ENCODE results near the gene ARMC6.

Gene ARMC6

DNA sequence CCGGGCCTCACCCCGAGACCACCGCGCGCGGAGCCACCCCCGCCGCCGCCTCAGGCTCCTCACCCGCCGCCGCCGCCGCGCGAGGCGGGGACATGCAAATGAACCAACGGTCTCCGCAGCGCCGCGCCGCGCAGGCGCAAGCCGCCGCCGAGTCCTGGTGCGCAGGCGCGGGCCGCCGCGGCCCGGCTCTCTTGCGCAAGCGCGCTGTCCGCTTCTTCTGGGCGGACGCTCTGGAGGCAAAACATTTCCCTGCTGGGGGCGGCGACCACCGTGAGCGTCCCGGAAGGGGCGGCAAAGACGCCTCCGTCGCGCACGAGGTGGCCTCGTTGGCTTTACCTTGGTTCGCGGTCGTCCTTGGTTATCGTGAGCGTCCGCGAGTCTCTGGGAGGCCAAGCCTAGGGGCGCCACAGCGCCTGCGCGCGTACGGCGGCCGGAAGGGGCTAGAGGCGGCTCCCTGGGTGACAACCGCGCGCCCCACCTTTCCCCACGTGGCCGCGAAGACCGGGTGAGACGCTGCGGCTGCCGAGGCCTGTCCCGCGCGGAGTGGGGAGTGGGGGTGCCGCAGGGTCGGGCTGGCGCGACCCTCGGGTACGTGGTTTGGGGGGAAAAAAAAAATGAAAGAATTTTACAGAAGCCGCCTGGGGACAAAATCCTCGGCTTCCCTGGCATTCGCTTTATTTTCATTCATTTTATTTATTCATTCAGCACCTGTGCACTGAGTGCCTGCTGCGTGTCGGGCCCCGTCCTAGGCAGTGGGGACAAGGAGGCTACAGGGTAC is at the start of gene ARMC6, which contains the start of gene SUGP2:
TSS of gene ARMC6 (plus strand) at position 178 of the 778 bp plus-strand sequence. CDS start 607 bp downstream, outside the sequence.
TSS of gene SUGP2 (minus strand) at position 92 of the 778 bp plus-strand sequence. CDS start 2,446 bp downstream, outside the sequence.
- peak; percentile 92 to 93 for DNase-seq

DNA sequence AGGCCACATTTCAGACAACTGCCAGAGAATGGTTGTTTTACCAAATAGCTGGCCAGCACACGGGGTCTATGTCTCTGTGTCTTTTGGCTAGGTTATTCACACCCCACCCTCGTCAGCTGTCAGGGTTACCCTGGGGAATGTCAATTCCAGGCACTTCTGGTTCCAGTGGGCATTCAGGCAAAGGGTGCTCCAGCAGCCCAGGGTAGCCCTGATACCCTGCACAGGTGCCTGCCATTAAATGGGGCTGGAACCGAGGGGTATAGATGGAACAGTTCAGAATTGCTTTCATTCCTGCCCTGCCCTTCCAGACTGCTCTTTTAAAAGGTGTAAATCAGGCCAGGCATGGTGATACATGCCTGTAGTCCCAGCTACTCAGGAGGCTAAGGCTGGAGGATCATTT is 49.2 kb upstream of the ARMC6 start:
- DNase-seq = no peak

DNA sequence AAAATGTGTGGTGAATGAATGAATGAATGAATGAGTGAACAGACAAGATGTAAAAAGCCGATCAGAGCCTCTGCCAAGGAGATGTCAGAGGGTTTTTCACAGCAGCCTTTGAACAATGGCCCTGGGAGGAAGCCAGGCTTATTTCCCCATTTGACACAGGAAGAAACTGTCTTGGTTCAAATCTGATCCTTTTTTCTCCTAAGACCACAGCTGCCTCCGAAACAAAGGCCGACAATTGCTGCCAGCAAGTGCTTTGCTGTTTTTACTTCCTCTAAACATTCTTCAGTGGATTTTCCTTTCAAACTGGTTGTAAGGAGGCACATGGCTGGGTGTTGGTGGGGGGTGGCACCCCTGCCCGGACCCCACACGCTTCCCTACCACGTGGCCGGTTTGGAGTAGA is 48.1 kb upstream of the ARMC6 start:
- DNase-seq = peak in 1 of 2 donors; percentile 12

DNA sequence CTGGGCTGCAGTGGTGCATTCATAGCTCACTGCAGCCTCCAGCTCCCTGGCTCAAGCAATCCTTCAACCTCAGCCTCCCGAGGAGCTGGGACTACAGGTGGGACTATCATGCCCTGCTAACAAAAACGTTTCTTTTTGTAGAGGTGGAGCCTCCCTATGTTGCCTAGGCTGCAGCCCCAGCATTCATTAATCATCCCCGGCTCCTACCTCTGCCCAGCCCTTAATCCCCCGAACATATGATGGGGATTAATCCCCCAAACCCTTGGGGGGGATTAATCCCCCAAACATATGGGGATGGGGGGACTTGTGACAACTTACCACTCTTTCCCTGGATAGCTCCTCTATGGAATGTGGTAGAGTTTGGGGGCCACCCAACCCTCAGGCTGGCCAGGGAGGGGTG is 45.9 kb upstream of the ARMC6 start:
- no peak for DNase-seq

DNA sequence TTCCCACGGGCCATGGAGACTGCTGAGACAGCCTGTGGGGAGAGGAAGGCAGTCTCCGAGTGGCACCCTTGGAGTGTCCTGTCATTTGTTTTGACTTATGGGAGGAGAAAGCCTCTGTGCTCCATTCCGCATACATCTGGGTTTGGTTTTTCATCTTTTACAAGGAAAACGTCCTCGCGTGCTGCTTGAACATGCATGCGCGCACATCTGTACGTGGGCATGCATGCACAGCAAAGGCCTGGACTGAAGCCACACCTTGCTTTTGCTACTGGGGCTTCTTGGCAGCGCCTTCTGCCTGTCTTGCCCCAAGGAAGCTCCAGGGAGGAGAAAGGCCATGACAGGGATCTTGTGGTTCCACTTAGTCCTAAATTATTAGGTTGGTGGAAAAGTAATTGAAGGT is 44.1 kb upstream of the ARMC6 start:
- DNase-seq = no peak

DNA sequence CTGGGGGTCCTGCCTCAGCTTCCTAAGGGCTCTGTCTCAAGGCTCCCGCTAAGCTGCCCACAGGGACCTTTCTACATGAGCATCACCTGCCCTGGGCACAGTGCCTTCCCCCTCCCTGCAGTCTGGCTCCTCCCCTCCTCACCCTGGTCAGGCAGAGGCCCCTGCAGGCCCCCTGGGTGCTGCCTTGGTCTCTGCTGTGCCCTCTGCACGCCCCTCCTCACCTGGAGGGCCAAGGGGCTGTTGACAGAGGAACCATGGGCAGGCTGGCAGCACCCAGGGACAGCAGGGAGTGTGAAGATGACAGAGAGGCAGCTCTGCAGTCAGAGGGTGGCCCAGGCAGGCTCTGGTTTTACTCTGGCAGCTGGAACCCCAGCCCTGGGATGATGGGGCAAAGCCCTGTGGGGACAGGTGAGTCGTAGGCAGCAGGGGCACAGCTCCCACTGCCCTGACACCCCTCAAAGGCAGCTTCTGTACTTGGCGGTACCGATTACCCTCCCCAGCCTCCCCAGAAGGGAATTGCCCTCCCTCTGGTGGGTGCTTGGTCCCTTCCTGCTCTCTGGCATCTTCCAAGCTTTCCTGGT is 43.2 kb upstream of the ARMC6 start:
- no peak for DNase-seq

DNA sequence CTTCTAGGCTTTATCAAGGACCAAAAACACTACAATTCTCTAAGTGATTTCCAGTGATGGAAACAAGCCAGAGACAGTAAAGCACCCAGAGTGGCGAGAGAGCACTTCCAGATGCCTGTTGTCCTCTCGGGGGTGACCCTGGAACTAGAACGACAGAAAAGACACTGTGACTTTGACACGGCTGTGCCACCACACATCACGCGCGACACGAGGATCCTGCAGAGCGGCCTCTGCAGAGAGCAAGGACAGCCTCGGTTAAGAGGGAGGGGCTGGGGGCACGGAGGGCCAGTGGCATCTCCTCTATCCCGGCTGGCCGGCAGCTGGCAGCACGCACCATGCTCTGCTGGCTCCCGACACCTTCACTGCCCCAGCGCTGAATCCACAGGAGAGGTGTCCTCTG is 42.4 kb upstream of the ARMC6 start:
- no peak for DNase-seq

DNA sequence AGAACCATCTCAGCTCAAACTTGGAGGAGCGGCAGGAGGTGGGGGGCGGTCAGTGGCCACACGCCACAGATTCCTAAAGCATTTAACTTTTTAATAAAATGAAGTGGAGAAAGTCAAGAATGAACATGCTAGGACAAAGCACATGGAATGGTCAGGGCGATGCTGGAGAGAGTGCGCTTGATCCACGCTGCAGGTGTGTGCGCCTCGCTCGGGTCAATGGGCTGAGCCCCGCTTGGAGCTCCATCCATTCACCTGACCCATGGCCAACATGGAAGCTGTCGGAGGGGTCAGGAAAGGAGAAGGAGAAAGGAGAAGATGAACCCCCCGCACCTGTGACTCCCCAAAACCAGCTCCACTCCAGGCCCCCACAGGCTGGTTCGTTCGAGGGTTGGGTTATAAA is 41.9 kb upstream of the ARMC6 start:
- no peak for DNase-seq

DNA sequence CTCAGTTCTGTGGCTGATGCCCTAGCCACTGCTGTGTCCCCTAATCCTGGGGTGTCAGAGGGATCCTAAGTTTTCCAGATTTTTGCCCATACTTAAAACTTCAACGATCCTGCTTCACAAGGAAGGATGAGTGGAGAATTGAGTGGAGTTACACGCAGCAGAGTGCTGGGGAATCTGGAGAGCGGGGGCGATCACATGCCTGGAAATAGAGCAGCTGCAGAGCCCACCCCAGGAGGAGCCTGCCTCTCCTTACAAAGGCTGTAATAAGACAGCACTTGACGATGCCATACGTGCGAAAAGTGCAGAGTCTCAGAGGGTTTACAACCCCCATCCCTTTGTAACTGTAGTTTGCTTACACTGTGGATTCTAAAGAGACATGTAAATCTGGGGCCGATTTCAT is 40.7 kb upstream of the ARMC6 start:
- DNase-seq = no peak

DNA sequence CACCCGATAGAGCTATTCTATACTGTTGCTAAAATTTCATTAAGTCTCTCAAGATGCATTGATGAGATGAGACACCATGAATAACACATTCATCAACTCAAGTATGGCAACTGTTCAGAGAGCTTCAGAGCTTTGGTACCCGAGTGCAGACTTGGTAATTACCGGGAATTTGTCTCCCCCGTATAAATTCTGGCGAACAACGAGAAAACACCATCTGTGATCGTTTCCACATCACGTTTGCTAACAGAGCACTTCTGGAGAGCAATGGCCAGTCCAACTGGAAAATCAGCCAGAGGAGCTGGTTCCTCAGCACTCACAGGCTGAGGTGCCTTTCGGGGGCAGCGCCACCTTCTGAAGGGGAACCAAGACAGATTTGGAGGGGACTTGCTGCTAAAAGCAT is 40.3 kb upstream of the ARMC6 start:
- no peak for DNase-seq

DNA sequence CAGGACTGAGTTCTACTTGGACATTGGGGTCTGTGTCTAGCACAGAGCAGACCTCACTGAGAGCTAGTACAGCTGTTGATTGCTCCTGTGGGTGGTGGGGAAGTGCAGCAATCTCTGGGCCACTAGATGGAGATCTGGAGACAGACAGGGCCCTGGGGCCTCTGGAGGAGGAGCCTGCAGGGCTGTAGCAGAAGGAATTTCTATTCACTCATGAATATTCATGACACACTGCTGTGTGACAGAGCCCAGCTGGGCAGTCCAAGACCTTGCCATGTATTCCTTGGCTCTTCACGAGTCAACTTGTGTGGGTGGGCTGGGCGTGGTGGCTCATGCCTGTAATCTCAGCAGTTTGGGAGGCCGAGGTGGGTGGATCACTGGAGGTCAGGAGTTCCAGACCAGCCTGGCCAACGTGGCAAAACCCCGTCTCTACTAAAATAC is 37.6 kb upstream of the ARMC6 start:
- no peak for DNase-seq

DNA sequence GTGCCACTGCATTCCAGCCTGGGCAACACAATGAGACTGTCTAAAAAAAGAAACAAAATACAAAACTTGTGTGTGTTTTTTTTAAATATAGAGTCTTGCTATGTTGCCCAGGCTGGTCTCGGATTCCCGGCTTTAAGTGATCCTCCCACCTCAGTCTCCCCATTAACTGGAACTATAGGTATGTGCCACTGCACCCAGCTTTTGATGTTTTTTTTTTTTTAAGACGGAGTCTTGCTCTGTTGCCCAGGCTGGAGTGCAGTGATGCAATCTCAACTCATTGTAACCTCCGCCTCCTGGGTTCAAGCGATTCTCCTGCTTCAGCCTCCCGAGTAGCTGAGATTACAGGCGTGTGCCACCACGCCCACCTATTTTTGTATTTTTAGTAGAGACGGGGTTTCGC is 37.1 kb upstream of the ARMC6 start:
- DNase-seq = no peak

DNA sequence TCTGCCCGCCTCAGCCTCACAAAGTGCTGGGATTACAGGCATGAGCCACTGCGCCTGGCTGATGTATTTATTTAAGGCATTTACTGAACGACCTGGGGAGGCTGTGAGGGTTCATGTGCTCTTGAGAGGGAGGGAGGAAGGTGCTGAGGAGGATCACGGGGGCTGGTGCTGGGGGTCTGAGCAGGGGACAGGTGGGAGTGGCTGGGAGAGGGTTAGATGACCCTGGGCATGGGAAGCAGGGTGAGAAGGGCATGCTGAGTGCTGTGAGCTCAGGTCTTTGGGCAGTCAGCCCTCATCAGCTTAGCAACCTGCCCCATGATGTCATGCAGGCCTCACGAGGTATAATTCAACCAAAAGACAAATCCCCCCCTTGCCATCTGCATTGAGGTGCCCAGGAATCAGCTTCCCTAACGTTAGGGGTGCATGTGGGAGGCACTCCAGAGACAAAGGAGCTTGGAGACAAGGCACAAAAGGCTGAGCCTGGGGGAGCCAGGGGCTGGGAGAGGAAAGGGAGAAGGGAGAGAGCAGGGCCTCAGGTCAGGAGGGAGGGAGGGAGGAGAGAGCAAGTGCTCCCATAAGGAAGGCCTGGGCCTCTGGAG is 36.5 kb upstream of the ARMC6 start:
- no peak for DNase-seq

DNA sequence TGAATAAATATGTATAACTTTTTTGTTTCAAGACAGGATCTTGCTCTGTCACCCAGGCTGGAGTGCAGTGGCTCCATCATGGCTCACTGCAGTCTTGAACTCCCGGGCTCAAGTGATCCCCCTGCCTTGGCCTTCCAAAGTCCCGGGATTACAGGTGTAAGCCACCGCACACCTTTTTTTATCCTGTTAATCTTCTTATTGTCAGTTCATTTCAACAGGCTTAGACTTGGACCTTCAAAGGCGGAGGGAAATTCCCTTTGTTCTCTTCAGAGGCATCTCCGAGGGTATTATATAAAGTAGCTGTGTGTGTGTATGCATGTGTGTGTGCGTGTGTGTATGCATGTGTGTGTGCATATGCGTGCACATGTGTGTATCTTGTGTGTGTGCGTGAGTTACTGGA is 35.1 kb upstream of the ARMC6 start:
- no peak for DNase-seq

DNA sequence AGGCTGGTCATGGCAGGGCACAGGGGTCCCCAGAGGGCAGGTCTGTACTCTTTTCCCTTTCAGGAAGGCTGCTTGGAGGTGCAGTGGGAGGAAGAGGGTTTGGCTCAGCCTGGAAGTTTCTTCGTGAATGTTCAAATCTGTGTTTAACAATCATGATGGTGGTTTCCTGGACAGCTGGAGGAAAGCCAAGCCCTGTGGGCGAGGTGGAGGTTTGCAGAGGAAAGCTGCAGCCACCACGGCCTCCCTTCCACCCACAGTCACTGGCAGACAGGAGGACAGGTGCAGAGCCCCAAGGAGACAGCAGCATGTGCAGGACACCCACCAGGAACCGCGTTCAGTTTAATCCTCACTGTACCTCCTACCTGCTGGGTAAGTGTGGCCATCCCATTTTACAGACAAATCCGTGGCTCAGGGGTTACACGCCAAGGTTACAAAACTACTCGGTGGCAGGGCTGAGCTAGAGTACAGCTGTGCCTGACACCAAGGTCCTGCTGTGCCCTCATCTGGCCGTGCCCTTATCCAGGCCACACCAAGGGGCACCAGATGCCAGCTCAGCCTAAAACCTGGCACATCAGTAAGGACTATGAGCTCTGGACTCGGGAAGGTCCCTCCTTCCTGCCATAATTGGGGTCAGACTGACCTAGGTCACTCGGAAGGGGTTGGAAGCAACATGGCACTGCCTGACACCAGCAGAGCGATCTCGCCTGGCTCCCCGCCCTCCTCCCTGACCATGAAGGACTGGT is 34.2 kb upstream of the ARMC6 start:
- DNase-seq = no peak

DNA sequence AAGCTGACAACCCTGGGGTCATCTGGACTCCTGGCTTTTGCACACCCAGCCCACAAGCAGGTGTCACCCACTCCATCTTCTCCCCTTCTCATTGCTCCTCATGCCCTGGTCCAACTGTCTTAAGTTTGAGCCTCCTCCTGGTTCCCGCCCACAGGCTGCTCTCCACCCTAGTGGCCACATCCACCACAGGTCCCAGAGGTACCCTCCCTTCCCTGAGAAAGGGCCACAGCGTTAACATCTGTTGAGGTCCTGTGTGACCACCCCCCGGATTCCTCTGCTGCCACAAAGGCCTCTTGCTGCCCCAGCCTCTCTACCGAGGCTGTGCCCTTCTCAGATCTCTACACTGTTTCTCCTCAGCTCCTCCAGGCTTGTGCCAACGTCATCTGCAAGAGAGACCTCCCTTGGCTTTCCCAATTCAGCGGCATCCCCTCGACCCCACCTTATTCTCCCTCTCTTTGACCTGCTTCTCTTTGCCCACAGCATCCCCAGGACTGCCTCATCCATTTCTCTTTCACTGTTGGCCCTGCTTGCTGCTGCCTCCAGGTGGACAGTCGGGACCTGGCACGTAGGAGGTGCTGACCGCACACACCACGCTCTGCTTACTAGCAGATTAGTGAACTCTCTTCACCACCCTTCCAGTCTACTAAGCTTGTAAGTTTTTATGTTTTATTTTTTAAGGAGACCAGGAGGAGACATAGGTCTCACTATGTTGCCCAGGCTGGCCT is 33.3 kb upstream of the ARMC6 start:
- DNase-seq = no peak

DNA sequence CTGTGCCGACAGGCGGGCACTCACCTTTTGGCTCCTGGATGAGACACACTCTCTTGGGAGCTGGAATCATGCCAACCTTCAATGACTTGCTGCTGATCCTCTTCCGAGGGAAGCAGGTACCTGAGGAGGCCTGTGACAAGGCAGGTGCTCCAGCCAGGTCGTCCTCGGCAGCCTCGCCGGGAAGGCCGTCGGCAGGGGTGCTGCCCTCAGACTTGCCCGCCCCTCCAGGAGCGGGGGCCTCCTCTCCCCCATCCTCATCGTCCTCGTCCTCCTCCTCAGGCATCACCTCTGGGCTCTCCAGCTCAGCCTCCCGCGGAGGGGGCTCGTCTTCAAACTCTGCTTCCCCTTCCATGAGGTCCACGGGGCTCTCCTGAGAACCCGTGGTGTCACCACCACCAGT is 29.3 kb upstream of the ARMC6 start:
- no peak for DNase-seq

DNA sequence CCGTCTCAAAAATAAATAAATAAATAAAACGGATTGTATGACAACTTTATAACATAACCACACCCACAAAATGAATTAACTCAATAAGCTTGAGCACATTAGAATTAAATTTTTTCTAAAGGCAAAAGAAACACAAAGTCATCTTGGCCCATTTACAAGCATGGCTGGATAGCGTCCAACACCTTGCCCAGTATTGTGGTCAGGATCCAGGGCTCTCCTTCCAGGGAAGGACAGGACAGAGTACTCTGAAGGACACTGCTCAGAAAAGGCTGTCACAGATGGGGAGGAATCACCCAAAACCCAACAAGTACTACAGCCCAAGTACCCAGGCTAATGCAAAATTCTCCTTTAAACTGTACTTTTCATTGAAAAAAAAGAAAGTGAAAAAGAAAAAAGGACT is 27.2 kb upstream of the ARMC6 start:
- no peak for DNase-seq

DNA sequence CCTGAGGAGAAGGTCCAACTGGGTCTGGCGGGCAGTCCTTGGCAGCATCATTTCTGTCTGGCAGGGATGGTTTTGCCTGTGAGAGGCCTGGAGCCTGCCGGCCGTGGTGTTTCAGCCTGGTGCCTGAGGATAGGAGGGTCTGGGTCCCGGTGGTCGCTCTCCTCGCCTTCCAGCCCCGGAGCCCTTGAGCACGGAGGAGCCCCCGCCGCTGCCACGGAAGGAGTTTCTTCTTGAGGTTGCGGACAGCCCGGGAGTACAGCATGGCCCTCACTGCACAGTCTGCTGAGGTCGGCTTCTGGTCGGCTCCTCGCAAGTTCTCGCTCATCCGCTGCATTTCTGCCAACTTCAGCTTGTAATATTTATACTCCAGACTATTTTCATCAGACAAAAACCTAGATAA is 23.5 kb upstream of the ARMC6 start:
- DNase-seq = no peak

DNA sequence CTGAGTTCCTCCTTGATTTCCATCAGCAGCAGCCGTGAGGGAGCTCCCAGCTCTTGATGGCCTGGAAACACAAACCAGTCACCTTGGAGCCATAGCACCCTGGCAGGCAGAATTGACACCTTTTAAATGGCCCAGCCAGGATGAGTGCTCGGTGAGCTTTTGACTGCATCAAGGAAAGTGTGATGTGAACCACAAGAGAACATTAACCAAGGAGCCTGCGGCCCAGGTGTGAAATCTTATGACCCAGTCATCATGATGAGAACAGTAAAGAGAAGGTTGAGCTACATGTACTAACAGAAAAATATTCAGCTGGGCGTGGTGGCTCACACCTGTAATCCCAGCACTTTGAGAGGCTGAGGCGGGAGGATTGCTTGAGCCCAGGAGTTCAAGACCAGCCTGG is 22.9 kb upstream of the ARMC6 start:
- DNase-seq = peak in 1 of 2 donors; percentile 14

DNA sequence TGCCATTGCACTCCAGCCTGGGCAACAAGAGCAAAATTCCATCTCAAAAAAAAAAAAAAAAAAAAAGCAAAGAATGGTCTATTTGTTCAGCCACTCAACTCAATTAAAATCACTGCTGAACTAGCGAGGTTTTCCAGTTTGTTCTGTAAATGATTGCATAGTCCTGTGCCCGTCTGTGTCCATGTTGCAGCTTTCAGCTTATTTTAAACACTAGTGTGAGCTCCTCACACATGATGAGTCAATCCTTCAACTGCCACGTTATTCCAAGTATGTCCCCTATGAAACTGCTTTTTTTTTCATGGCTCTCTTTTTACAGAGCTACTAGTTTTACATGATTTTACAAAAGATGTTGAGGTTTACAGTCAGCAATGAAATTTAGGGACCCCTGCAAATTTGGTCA is 12.3 kb upstream of the ARMC6 start:
- DNase-seq = no peak

DNA sequence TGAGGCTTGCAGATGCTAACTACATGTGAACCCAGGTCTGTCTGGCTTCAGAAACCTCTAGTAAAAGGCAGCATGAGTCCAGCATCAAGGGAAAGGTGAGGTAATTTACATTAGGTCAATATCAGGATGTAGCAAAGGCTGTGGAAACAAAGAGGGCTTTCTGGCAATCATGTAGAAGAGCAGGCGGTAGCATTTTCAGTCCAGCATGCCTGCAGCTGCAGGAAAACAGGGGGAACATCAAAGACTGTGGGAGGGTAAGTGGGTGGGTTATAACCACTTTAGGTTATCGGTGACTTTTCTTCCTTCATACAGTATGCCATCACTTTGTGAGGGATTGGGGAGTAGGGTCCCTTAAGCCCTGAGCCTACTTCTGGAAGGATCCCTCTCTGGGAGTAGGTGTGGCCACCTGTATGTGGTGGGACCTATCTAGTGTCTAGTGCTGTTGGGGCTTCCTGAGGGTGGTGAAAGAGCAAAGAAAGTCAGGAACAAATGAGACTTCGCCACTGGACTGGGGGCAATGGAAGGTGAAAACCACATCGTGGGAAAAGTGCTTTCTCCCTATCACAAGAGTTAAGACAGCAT is 10.9 kb upstream of the ARMC6 start:
- DNase-seq = no peak

All from CD4-positive, alpha-beta T cell treated with Interferon alpha-2 for 1 hour (primary cell).